HG03045 (cell line): ENCODE measurements around the gene AATK.

Source experiments
- ATAC-seq: cut with Tn5 transposase; IDR thresholded peaks from one replicate; pipeline ENCODE4 v1.9.1; 2021; ENCODE audit warnings: mild to moderate bottlenecking, moderate library complexity; ENCODE audit not compliant: unreplicated experiment

AATK gene

DNA sequence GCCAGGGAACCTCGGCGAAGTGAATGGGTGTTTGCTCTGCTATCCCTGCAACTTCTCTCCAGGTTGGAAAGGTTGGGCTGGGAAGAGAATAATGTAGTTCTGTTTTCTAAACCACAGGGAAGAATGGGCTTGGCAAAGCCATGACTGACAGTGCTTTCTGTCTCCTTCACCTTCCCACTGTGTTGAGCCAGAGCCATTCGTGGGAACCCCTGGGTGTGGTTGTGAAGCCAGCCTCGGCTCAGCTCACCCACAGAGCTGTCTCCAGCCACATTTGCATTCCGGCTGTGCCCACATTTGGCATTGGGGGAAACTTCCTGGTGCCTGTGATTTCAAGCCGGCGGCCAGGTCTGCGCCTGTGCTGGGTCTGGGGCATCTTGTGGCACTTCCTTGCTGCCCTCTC lies 91.1 kb downstream of the AATK start:
- no peak for ATAC-seq

DNA sequence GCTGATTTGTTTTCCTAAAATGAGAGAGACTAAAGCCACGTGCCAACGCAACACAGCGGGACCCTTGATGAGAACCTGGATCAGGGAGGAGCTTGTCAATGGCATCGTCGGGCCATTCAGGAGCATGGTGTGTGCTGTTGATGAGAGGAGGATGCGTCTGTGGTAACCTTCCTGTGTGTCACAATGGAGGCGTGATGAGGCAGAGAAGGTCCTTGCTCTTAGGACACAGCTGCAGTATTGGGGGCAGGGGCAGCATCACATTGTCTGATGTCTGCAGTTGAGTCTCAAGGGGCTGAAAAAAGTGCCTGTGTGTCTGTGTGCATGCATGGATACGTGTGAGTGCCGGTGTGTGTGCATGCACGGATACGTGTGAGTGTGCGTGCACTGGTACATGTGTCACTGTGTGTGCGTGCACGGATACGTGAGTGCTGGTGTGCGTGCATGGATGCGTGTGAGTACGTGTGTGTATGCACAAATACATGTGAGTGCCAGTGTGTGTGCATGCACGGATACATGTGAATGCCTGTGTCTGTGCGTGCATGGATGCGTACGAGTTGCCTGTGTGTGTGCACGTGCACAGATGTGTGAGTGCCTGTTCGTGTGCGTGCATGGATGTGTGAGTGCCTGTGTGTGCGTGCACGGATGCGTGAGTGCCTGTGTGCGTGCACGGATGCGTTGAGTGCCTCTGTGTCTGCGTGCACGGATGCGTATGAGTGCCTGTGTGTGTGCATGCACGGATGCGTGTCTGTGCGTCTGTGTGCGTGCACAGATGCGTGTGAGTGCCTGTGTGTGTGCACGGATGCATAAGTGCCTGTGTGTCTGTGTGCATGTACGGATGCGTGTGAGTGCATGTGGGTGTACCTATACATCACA lies 91.8 kb downstream of the AATK start:
- no peak for ATAC-seq

DNA sequence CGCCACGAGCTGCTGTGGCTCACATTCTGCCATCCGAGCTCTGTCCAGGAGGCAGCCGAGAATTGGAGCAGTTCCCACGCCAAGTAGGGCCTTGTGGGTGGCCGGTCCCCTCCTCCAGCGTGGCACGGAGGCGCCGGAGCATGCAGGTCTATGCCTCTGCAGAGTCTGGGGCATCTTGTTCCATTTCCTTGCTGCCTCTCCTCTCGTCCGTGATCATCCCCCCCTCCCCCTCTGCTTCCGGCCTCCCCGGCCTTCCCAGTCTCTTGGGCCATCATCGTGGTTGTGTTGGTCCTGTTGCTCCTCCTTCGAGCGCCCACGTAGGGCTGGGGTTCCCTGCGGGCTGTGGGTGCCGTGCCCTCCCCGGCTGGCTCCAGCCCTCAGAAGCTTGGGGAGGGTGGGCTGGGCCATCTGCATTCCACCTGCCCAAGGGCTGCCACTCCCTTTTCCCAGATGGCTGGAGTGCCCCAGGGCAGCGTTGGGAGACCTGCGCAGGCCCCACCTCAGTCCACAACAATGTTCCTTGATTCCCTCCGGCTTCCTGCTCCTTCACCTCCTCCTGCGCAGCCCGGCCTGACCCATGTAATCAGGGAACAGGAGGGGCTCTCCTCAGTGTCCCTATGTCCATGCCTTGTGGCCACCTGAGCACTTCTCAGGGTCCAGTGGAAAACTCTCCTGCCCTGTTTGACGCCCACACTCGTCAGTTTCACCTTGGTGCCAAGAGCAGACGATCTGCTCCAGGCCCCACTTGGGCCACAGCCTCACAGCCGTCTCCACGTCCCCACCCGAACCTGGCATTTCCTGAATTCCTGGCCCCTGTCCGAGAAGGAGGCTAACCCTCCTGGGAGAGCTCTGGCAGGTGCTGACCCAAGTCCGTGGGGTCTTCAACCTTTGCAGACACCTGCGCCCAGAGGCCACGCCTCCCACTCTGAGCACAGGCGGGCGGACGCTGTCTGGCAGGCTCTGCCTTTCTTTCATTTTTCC lies 94.0 kb downstream of the AATK start:
- ATAC-seq = no peak

DNA sequence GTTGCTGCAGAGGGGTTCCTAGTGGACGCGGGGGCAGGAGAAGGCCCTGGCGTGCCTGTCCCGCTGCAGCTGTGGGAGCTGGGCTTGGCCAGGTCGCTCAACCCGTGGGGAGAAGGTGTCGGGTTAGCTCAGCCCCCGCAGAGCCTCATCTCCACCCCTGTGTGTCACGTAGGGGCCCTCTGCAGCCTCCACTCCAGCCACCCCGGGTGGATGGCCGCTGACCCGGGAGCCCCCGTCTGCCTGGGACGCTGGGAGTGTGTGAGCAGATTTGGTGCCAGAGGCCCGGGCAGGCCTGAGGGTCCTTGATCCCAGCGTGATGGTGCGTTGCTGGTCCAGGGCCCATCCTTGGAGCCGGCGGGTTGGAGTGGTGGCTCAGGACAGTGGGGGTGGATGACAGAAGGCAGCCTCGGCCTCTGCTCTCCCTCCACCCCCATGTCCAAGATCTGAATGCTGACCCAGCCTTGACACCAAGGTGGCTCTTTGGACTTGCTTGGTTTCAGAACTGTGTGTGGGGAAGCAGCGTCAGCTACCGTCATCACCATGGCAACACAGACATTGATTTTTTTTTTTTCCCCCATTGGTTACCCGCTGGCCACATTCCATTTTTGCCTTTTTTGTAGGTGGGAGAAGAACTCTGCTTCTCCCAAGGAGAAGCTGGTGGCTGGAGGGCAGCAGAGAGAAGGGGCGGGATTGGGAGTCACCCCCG lies 95.3 kb downstream of the AATK start:
- ATAC-seq = no peak

DNA sequence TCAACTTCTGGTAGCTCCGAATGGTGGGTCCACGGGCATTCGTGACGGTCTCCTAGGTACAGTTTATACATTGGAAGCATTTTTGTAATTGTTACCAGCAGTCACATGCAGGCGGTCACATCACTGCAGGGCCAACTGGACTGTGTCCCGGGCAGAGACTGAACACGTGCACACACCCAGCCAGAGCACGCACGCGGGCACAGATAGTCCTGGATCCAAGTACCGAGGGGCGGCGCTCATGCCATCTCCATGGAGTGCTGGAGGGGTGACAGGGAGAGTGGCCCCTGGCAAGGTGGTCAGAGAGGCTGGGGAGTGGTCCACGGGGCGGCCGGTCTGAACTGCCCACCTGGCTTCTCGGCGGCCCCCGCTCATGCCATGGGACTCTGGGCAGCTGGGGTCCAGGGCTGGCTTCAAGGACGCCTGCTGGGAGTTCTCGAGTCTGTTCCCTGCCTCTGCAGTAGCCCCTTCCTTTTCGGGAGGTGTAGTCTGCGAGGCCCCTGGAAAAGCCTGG lies 96.8 kb downstream of the AATK start:
- ATAC-seq = no peak

DNA sequence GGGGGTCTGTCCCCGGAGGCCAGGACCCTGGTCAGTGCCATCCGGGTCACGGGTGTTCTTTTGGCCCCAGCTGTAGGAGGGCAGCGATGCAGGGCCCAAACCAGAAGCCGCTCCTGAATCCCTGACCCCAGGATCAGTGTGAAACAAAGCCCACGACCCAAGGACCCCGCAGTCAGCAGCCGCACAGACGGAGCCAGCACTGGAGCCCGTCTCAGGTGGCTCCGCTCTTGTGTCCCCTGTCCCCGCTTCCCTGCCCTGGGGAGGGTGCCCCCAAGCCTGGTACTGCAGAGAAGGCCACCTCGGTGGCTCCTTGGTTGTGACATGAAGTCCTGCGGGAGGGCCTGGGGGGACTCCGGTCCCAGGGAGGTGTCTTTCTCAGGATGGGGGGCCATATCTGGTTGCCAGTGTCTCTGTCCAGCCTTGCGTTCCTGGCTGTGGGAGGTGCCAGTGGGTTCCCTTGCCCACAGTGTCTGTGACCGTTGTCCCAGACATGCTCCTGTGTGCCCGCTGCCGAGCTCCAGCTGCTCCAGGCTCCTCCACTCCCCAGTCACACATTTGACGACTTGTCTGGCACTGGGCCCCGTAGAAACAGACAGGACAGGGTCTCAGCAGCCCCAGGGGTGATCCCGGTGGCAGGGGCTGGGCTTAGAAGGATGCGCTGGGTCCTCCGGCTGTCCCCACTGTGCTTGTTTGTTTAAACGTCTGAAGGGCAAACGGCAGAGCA lies 97.4 kb downstream of the AATK start:
- no peak for ATAC-seq

DNA sequence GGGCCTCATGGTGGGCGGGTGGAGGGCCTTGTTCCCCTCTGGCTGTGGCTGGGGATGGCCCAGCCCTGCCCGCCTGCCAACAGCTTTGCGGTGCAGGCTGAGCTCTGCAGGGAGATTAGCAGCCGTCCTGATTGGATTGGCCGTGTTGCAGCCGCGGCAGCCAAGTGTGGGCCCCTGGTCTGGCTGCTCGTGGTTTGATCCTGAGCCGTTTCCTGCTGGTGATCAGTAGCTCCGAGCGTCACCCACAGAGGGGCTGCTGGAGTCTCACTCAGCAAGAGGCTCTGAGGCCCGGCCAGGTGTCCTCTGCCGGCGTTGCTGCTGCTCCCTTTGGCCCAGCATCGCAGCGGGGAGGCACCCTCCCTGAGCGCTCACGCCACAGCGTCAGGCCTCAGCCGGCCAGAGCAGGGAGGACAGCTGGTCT lies 98.6 kb downstream of the AATK start:
- ATAC-seq = no peak
